Endometrium (tissue), 2 donors: ENCODE results near the gene FLAD1.

ENCODE experiments used
- FAIRE-seq: peaks from 2 replicates; lab custom pipeline; 2012; peaks lifted over from hg19 to GRCh38; lab: Jason Lieb, UNC
- donor health status: control.
- donor health status: control.

The FLAD1 gene

GRCh38 chr1:154982897-154983648 is at the start of gene FLAD1:
FLAD1 (plus strand) TSS chr1:154983344; CDS start chr1:154983695, 351 bp downstream.
- peak; percentile 98 for FAIRE-seq

GRCh38 chr1:154934358-154934948 is 48.7 kb upstream of the FLAD1 start:
- FAIRE-seq: no peak

- no peak for FAIRE-seq
These were observed 47.2 kb upstream of the FLAD1 start for GRCh38 chr1:154935749-154936554.

- no peak for FAIRE-seq
These were observed 46.5 kb upstream of the FLAD1 start, which contains the start of gene PMVK for GRCh38 chr1:154936555-154937084. PMVK (minus strand) TSS chr1:154936719; CDS start chr1:154936685, 34 bp downstream.

- FAIRE-seq: no peak
These were observed 45.8 kb upstream of the FLAD1 start for GRCh38 chr1:154937085-154937987.

GRCh38 chr1:154937988-154938386 is 45.2 kb upstream of the FLAD1 start:
- no peak for FAIRE-seq

- no peak for FAIRE-seq
These were observed 44.3 kb upstream of the FLAD1 start for GRCh38 chr1:154938604-154939399.

GRCh38 chr1:154940213-154940560 is 43.0 kb upstream of the FLAD1 start:
- no peak for FAIRE-seq

GRCh38 chr1:154940651-154941194 is 42.4 kb upstream of the FLAD1 start:
- no peak for FAIRE-seq

- no peak for FAIRE-seq
These were observed 41.7 kb upstream of the FLAD1 start for GRCh38 chr1:154941333-154942013.

GRCh38 chr1:154943649-154944400 is 39.3 kb upstream of the FLAD1 start:
- no peak for FAIRE-seq

- FAIRE-seq: no peak
These were observed 38.6 kb upstream of the FLAD1 start for GRCh38 chr1:154944401-154945159.

- no peak for FAIRE-seq
These were observed 37.8 kb upstream of the FLAD1 start for GRCh38 chr1:154945160-154945961.

GRCh38 chr1:154945962-154946850 is 36.9 kb upstream of the FLAD1 start:
- FAIRE-seq: no peak

GRCh38 chr1:154948079-154948478 is 35.1 kb upstream of the FLAD1 start:
- no peak for FAIRE-seq

GRCh38 chr1:154951901-154952657 is 31.1 kb upstream of the FLAD1 start:
- FAIRE-seq: no peak
